ENCODE data around the gene EDEM3.
"Not testable (repeated sequence)": the region's sequence is repeated elsewhere in the genome, so short reads cannot be mapped to it uniquely, and the experiment has no call there.

The EDEM3 gene

GRCh38 chr1:184679472-184679871, 75.2 kb downstream of the EDEM3 start:
- H3K4me1 ChIP-seq (ENCODE audit: control insufficient read depth, insufficient read depth, low read length, unreplicated experiment); H3K36me3 ChIP-seq (ENCODE audit: insufficient read depth, low read length); H2AFZ ChIP-seq (ENCODE audit: low read length, unreplicated experiment); H3K79me2 ChIP-seq (ENCODE audit: control insufficient read depth, insufficient read depth, low read length, unreplicated experiment); H3K4me3 ChIP-seq (ENCODE audit: low read depth, low read length); H3K27ac ChIP-seq (ENCODE audit: low read depth, low read length); H3K27me3 ChIP-seq (ENCODE audit: insufficient read depth, low read length): not testable (repeated sequence)

- Histone ChIP-seq H3K27me3 (ENCODE audit: insufficient read depth, low read length) (peaks cover 7% of the 10 kb centered on the region; the same call in 1 of the 2 replicates), H2AFZ (ENCODE audit: low read length, unreplicated experiment) (no peak overlapping the region), H3K79me2 (ENCODE audit: control insufficient read depth, insufficient read depth, low read length, unreplicated experiment) (no peaks in the 10 kb centered on the region), H3K4me1 (ENCODE audit: control insufficient read depth, insufficient read depth, low read length, unreplicated experiment) (no peaks in the 10 kb centered on the region), H3K36me3 (ENCODE audit: insufficient read depth, low read length) (no peaks in the 10 kb centered on the region), H3K27ac (ENCODE audit: low read depth, low read length) (no peak overlapping the region), H3K4me3 (ENCODE audit: low read depth, low read length) (no peak overlapping the region)
Observed at GRCh38 chr1:184677344-184677743, 77.3 kb downstream of the EDEM3 start.

GRCh38 chr1:184673305-184673704, 81.4 kb downstream of the EDEM3 start:
- H3K4me1 ChIP-seq (ENCODE audit: control insufficient read depth, insufficient read depth, low read length, unreplicated experiment): no peaks in the 10 kb centered on the region
- no peaks in the 10 kb centered on the region for H3K79me2 ChIP-seq (ENCODE audit: control insufficient read depth, insufficient read depth, low read length, unreplicated experiment)
- H3K27me3 ChIP-seq (ENCODE audit: insufficient read depth, low read length): peaks cover 11% of the 10 kb centered on the region; the same call in 1 of the 2 replicates
- H3K27ac ChIP-seq (ENCODE audit: low read depth, low read length): no peak overlapping the region
- H3K36me3 ChIP-seq (ENCODE audit: insufficient read depth, low read length): no peaks in the 10 kb centered on the region
- no peak overlapping the region for H3K4me3 ChIP-seq (ENCODE audit: low read depth, low read length)
- H2AFZ ChIP-seq (ENCODE audit: low read length, unreplicated experiment): no peak overlapping the region

DNA sequence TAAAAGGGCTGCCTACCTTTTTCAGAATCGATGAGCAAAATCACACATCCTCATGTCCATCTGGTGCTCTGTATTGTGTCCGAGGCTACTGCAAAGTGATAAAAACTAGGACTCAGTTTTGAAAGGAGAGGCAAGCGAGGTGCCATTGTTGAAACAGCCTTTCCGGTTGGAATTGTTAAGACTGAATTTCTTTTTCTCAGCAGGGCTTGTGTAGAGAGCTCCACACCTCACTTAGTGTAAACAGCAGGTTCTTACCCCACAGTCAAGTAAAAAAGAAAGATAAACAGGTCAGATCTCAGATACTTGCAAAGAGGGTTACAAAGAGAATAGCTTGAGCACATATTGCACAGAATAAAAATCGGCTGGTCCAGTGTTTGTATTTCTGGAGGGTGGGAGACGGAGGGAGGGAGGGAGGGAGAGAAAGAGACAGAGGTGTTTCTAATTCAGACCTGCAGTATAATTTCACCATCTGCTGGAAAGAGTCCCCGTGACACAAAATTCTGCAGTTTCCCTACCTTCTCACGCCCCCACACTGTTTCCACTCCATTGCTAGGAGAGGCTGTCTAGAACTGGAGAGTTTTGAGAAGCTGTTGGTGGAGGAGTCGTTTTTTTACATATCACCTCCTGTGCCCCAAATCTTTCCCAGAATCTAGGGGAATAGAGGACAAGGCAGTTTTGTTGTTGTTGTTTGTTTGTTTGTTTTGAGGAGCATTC, 82.5 kb downstream of the EDEM3 start:
- no peak overlapping the region for H3K4me3 ChIP-seq (ENCODE audit: low read depth, low read length)
- no peaks in the 10 kb centered on the region for H3K36me3 ChIP-seq (ENCODE audit: insufficient read depth, low read length)
- H3K27ac ChIP-seq (ENCODE audit: low read depth, low read length): no peak overlapping the region
- H2AFZ ChIP-seq (ENCODE audit: low read length, unreplicated experiment): no peak overlapping the region
- H3K79me2 ChIP-seq (ENCODE audit: control insufficient read depth, insufficient read depth, low read length, unreplicated experiment): no peaks in the 10 kb centered on the region
- no peaks in the 10 kb centered on the region for H3K4me1 ChIP-seq (ENCODE audit: control insufficient read depth, insufficient read depth, low read length, unreplicated experiment)
- H3K27me3 ChIP-seq (ENCODE audit: insufficient read depth, low read length): peaks cover 11% of the 10 kb centered on the region; the same call in 1 of the 2 replicates

DNA sequence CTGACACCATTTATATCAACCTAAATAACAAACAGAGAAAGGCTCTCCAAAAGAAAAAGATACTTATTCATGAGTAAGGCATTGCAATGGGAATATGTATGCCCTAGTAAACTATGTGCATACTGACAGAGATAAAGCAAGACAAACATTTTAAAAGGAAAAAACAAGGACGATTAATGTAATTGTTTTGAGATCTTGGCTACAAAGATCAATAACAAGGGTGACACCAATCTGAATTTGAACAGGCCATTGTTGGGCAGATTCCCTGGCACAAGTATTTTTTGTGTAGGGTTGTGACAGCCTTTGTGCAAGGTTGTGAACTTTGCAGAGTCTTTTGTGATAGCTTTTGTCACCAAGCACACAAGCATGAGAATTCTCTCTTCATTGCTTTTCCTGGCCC, 85.3 kb downstream of the EDEM3 start:
- Histone ChIP-seq H3K27me3 (ENCODE audit: insufficient read depth, low read length) (peaks cover 8% of the 10 kb centered on the region), H3K4me1 (ENCODE audit: control insufficient read depth, insufficient read depth, low read length, unreplicated experiment) (no peaks in the 10 kb centered on the region), H3K4me3 (ENCODE audit: low read depth, low read length) (no peak overlapping the region), H3K36me3 (ENCODE audit: insufficient read depth, low read length) (no peaks in the 10 kb centered on the region), H3K79me2 (ENCODE audit: control insufficient read depth, insufficient read depth, low read length, unreplicated experiment) (no peaks in the 10 kb centered on the region), H3K27ac (ENCODE audit: low read depth, low read length) (no peak overlapping the region), H2AFZ (ENCODE audit: low read length, unreplicated experiment) (no peak overlapping the region)

GRCh38 chr1:184665360-184665759, 89.3 kb downstream of the EDEM3 start:
- H3K27me3 ChIP-seq (ENCODE audit: insufficient read depth, low read length): no peaks in the 10 kb centered on the region; the same call in 1 of the 2 replicates
- no peak overlapping the region for H3K27ac ChIP-seq (ENCODE audit: low read depth, low read length)
- H3K4me3 ChIP-seq (ENCODE audit: low read depth, low read length): no peak overlapping the region
- H3K79me2 ChIP-seq (ENCODE audit: control insufficient read depth, insufficient read depth, low read length, unreplicated experiment): no peaks in the 10 kb centered on the region
- no peaks in the 10 kb centered on the region for H3K36me3 ChIP-seq (ENCODE audit: insufficient read depth, low read length)
- no peak overlapping the region for H2AFZ ChIP-seq (ENCODE audit: low read length, unreplicated experiment)
- peaks cover 3% of the 10 kb centered on the region for H3K4me1 ChIP-seq (ENCODE audit: control insufficient read depth, insufficient read depth, low read length, unreplicated experiment)

GRCh38 chr1:184664661-184665060, 90.0 kb downstream of the EDEM3 start:
- peaks cover 3% of the 10 kb centered on the region for H3K4me1 ChIP-seq (ENCODE audit: control insufficient read depth, insufficient read depth, low read length, unreplicated experiment)
- H2AFZ ChIP-seq (ENCODE audit: low read length, unreplicated experiment): peak overlapping the region; percentile 46
- H3K27ac ChIP-seq (ENCODE audit: low read depth, low read length): no peak overlapping the region
- H3K79me2 ChIP-seq (ENCODE audit: control insufficient read depth, insufficient read depth, low read length, unreplicated experiment): no peaks in the 10 kb centered on the region
- H3K4me3 ChIP-seq (ENCODE audit: low read depth, low read length): no peak overlapping the region; the same call in 1 of the 2 replicates
- no peaks in the 10 kb centered on the region for H3K36me3 ChIP-seq (ENCODE audit: insufficient read depth, low read length)
- no peaks in the 10 kb centered on the region; the same call in 1 of the 2 replicates for H3K27me3 ChIP-seq (ENCODE audit: insufficient read depth, low read length)

GRCh38 chr1:184664042-184664660, 90.5 kb downstream of the EDEM3 start:
- H3K36me3 ChIP-seq (ENCODE audit: insufficient read depth, low read length): no peaks in the 10 kb centered on the region
- H3K27me3 ChIP-seq (ENCODE audit: insufficient read depth, low read length): no peaks in the 10 kb centered on the region; the same call in 1 of the 2 replicates
- H3K4me3 ChIP-seq (ENCODE audit: low read depth, low read length): peak overlapping the region; percentile 72
- H3K79me2 ChIP-seq (ENCODE audit: control insufficient read depth, insufficient read depth, low read length, unreplicated experiment): no peaks in the 10 kb centered on the region
- H3K27ac ChIP-seq (ENCODE audit: low read depth, low read length): no peak overlapping the region
- H3K4me1 ChIP-seq (ENCODE audit: control insufficient read depth, insufficient read depth, low read length, unreplicated experiment): peaks cover 3% of the 10 kb centered on the region
- H2AFZ ChIP-seq (ENCODE audit: low read length, unreplicated experiment): peak overlapping the region; percentile 63

DNA sequence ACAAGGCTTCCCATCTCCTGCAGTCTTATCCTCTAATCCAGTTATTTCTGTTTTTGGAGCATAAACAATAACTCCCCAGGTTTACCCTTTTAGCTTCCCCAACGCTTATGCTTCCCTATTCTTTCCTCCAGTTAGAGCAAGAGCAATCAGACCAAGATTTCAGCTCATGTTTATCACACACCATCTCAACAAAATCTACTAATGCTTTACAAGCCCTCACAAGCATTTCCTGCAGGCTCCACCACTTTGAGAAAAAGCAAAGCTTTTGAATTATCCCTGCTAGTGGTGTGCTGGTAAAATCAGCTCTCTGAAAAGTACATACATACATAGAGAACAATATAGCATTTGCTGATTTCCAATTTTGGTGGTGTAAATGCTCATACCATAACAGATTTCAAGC, 92.9 kb downstream of the EDEM3 start:
- no peak overlapping the region for H3K4me3 ChIP-seq (ENCODE audit: low read depth, low read length)
- no peak overlapping the region for H3K27ac ChIP-seq (ENCODE audit: low read depth, low read length)
- peaks cover 3% of the 10 kb centered on the region for H3K4me1 ChIP-seq (ENCODE audit: control insufficient read depth, insufficient read depth, low read length, unreplicated experiment)
- H3K79me2 ChIP-seq (ENCODE audit: control insufficient read depth, insufficient read depth, low read length, unreplicated experiment): no peaks in the 10 kb centered on the region
- no peak overlapping the region for H2AFZ ChIP-seq (ENCODE audit: low read length, unreplicated experiment)
- no peaks in the 10 kb centered on the region; the same call in 1 of the 2 replicates for H3K27me3 ChIP-seq (ENCODE audit: insufficient read depth, low read length)
- H3K36me3 ChIP-seq (ENCODE audit: insufficient read depth, low read length): no peaks in the 10 kb centered on the region

GRCh38 chr1:184660462-184661191, 94.0 kb downstream of the EDEM3 start:
- H3K4me3 ChIP-seq (ENCODE audit: low read depth, low read length): no peak overlapping the region
- no peaks in the 10 kb centered on the region for H3K36me3 ChIP-seq (ENCODE audit: insufficient read depth, low read length)
- H3K79me2 ChIP-seq (ENCODE audit: control insufficient read depth, insufficient read depth, low read length, unreplicated experiment): no peaks in the 10 kb centered on the region
- H2AFZ ChIP-seq (ENCODE audit: low read length, unreplicated experiment): no peak overlapping the region
- no peak overlapping the region for H3K27ac ChIP-seq (ENCODE audit: low read depth, low read length)
- H3K27me3 ChIP-seq (ENCODE audit: insufficient read depth, low read length): no peaks in the 10 kb centered on the region; the same call in 1 of the 2 replicates
- peaks cover 3% of the 10 kb centered on the region for H3K4me1 ChIP-seq (ENCODE audit: control insufficient read depth, insufficient read depth, low read length, unreplicated experiment)

Data from ACC112 (cell line).